Measurements from ENCODE around the gene MICAL2.

MICAL2 gene

DNA sequence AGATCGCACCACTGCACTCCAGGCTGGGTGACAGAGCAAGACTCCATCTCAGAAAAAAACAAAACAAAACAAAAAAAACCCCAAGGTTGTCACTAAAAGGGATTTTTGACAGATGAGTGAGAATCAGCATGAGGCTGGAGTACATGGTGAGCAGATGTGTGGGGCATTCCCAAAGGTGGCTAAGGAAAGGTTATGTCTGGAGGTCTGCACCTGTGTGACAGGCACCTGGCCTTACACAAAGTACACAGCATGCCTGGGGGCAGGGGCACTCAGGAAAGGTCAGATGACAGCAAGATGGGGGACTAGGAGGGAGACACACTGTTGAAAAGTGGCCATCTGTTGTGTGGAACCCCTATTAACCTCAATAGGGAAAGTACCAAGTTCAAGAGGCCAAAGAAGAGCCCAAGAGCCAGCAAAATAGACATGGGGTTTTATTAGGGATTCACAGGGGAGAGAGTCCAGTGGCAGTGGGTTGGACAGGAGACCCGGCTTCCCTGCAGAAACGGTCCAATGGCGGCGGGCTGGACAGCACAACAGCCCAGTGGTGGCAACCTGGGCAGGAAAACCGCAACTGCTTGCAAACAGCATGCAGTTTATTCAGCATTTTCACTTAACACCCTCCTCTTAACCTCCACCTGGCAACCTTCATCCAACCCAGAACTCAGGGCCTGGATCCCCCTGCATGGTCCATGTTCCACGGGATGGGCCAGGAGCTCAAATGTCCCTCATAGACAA is 101.1 kb downstream of the MICAL2 start:
- no peak for TF ChIP-seq FOXP2 (optimal IDR thresholded peaks at IDR 0.05; ENCODE audit: borderline replicate concordance, extremely low read depth, extremely low read length, insufficient read depth)

DNA sequence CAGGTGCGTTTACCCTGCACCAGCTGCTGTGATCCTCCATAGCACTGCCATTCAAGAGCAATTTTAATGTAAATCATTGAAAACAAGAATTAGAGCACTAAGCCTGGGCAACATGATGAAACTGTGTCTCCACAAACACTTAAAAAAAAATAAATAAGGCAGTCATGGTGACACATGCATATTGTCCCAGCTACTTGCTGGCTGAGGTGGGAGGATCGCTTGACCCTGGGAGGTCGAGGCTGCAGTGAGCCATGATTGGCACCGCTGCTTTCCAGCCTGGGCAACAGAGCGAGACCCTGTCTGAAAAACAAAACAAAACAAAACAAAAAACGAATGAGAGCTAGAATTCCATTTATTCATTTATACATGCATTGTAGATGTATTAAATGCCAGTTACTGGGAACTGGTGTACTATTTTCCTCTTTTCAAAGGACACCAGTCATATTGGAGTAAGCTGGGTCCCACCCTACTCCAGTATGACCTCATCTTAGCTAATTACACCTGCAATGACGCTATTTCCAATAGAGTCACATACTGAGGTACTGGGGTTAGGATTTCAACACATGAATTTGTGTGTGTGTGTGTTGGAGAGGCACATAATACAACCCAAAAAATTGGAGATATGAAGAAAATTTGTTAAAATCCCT is 101.9 kb downstream of the MICAL2 start:
- no peak for TF ChIP-seq TAF1 (IDR thresholded peaks at IDR 0.05; ENCODE audit: borderline replicate concordance, insufficient read depth, low read length)
- TF ChIP-seq, protein P1, sequence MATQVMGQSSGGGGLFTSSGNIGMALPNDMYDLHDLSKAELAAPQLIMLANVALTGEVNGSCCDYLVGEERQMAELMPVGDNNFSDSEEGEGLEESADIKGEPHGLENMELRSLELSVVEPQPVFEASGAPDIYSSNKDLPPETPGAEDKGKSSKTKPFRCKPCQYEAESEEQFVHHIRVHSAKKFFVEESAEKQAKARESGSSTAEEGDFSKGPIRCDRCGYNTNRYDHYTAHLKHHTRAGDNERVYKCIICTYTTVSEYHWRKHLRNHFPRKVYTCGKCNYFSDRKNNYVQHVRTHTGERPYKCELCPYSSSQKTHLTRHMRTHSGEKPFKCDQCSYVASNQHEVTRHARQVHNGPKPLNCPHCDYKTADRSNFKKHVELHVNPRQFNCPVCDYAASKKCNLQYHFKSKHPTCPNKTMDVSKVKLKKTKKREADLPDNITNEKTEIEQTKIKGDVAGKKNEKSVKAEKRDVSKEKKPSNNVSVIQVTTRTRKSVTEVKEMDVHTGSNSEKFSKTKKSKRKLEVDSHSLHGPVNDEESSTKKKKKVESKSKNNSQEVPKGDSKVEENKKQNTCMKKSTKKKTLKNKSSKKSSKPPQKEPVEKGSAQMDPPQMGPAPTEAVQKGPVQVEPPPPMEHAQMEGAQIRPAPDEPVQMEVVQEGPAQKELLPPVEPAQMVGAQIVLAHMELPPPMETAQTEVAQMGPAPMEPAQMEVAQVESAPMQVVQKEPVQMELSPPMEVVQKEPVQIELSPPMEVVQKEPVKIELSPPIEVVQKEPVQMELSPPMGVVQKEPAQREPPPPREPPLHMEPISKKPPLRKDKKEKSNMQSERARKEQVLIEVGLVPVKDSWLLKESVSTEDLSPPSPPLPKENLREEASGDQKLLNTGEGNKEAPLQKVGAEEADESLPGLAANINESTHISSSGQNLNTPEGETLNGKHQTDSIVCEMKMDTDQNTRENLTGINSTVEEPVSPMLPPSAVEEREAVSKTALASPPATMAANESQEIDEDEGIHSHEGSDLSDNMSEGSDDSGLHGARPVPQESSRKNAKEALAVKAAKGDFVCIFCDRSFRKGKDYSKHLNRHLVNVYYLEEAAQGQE (IDR thresholded peaks at IDR 0.05; ENCODE audit: insufficient read depth in 1 of 2, low read depth in 2 of 2, low read length in 2 of 2): no peak
- no peak for TF ChIP-seq POLR2AphosphoS5 (IDR thresholded peaks at IDR 0.05; ENCODE audit: low read depth, low read length)
- TF ChIP-seq FOXP2 (optimal IDR thresholded peaks at IDR 0.05; ENCODE audit: borderline replicate concordance, extremely low read depth, extremely low read length, insufficient read depth): no peak
- no peak for TF ChIP-seq SIN3A (IDR thresholded peaks at IDR 0.05; ENCODE audit: borderline replicate concordance, insufficient read depth, low read length)

DNA sequence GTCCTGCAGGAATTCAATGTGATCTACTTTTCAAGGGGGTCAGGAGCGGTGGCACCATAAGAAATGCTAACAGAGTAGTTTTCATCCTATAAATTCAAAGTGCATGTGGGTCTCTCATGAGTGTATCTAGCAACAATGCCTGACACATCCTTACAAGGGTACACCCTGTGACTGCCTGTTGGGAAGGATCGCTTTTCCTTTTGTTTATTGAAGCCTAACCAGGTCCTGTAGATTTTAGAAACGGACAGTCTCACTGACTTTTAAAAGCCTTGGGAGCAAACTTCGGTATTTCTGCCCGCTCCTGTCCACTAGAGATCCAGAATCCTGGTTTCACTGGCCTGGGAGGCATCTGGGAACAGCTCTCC is 102.4 kb downstream of the MICAL2 start:
- TF ChIP-seq TAF1 (IDR thresholded peaks at IDR 0.05; ENCODE audit: borderline replicate concordance, insufficient read depth, low read length) (no peak), FOXP2 (optimal IDR thresholded peaks at IDR 0.05; ENCODE audit: borderline replicate concordance, extremely low read depth, extremely low read length, insufficient read depth) (no peak), POLR2AphosphoS5 (IDR thresholded peaks at IDR 0.05; ENCODE audit: low read depth, low read length) (no peak), SIN3A (IDR thresholded peaks at IDR 0.05; ENCODE audit: borderline replicate concordance, insufficient read depth, low read length) (no peak)
- TF ChIP-seq, protein P1 (IDR thresholded peaks at IDR 0.05; ENCODE audit: insufficient read depth in 1 of 2, low read depth in 2 of 2, low read length in 2 of 2): no peak

DNA sequence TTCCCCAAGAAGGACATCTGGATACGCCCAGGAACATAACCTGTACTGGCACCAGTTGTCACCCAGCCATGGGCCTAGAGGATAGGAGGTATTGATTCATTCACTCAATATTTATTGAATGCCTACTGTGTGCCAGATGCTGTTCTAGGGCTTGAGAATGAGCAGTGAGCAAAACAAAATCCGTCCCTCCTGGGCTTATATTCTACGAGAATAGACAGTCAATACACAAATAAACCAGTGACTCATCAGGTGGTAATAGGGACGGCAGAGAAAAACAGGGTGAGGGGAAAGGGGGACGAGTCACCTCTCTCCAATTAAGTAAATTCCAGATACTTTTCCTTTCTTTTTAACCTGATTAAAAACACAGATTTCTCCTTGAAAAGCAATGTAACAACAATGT is 103.5 kb downstream of the MICAL2 start:
- TF ChIP-seq POLR2AphosphoS5 (IDR thresholded peaks at IDR 0.05; ENCODE audit: low read depth, low read length): no peak
- TF ChIP-seq, protein P1 (IDR thresholded peaks at IDR 0.05; ENCODE audit: insufficient read depth in 1 of 2, low read depth in 2 of 2, low read length in 2 of 2): no peak
- no peak for TF ChIP-seq FOXP2 (optimal IDR thresholded peaks at IDR 0.05; ENCODE audit: borderline replicate concordance, extremely low read depth, extremely low read length, insufficient read depth)
- TF ChIP-seq TAF1 (IDR thresholded peaks at IDR 0.05; ENCODE audit: borderline replicate concordance, insufficient read depth, low read length): no peak
- no peak for TF ChIP-seq SIN3A (IDR thresholded peaks at IDR 0.05; ENCODE audit: borderline replicate concordance, insufficient read depth, low read length)

DNA sequence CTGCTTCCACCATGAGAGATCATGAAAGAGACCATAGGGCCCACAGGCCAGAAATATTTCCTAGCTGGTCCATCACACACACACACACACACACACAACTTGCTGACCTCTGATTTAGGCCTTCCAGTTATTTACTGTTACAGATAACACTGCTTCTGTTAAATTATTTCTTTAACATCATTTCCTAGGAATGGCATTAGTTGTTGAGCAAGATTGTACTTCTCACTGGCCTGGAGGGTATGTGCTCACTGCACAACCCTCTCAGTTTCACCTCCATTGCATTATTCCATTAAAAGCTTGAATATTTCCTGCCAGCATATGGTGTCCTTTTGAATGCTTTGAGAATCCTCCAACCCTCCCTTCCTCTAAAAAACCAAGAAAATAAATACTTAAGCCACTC is 104.4 kb downstream of the MICAL2 start:
- TF ChIP-seq TAF1 (IDR thresholded peaks at IDR 0.05; ENCODE audit: borderline replicate concordance, insufficient read depth, low read length) (no peak), FOXP2 (optimal IDR thresholded peaks at IDR 0.05; ENCODE audit: borderline replicate concordance, extremely low read depth, extremely low read length, insufficient read depth) (no peak), SIN3A (IDR thresholded peaks at IDR 0.05; ENCODE audit: borderline replicate concordance, insufficient read depth, low read length) (no peak), POLR2AphosphoS5 (IDR thresholded peaks at IDR 0.05; ENCODE audit: low read depth, low read length) (no peak)
- TF ChIP-seq, protein P1 (IDR thresholded peaks at IDR 0.05; ENCODE audit: insufficient read depth in 1 of 2, low read depth in 2 of 2, low read length in 2 of 2): no peak

Measured in PFSK-1 (cell line).